HG03175 (cell line): ENCODE measurements around the gene TBC1D8.

ENCODE experiments used
- ATAC-seq: cut with Tn5 transposase; IDR thresholded peaks from one replicate; pipeline ENCODE4 v1.9.1; 2021; ENCODE audit warnings: mild to moderate bottlenecking, moderate library complexity; ENCODE audit not compliant: unreplicated experiment

Gene TBC1D8

DNA sequence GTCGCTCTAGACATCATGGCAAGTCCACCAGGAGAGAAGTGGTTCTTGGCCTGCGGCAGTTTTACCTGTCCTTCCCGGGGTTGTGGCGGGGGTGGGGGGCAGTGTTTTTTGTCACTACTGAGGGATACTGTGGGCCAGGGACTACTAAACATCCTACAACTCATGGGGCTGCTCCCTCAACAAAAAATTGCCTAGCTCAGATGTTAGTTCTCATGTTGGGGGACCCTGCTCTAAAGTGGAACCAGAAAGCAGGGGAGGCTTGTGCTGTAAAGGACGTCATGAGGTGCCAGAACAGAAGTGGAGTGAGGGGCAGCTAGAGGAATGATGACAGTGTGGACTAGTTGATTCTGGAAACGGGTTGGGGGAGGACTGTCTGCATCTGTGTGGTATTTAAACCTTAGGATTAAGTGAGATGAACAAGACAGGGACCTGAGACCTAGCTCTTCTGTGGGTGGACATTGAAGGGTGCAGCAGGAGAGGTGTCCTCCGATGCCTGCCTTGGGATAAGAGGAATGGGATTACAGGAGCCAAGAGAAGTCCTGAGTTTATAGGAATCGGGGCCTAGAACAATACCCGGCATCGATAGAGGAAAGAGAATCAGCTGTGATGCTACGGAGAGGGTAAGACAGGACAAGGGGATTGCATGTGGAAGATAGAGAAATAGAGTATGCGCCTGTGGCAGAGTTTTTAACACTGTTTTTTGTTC, 146.4 kb downstream of the TBC1D8 start:
- ATAC-seq, result no peak

GRCh38 chr2:101003278-101003775, 147.9 kb downstream of the TBC1D8 start:
- no peak for ATAC-seq

DNA sequence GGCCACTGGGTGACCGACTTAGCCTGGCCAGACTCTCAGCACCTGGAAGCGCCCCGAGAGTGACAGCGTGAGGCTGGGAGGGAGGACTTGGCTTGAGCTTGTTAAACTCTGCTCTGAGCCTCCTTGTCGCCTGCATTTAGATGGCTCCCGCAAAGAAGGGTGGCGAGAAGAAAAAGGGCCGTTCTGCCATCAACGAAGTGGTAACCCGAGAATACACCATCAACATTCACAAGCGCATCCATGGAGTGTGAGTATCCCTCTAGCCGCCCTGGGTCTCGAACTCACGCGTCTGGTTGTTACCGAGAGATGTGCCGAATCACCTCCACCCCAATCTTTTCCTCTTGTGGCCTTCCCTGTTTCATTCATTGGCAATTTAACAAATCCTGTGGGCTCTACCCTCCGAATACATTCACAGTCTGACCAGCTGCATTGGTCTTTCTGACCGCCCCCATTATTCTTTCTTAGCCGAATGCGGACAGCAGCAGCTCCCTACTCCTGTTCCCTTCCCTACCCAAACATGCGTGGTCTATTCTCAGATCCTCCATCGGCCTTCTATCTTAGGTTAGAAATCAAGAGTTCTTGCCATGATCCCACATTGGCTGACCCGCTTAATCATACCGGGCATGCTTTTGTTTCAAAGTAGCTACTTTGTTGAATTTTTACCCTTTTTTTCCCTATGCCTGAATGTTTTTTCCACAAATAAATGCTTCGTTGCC, 148.5 kb downstream of the TBC1D8 start:
- no peak for ATAC-seq

GRCh38 chr2:101001691-101002561, 149.3 kb downstream of the TBC1D8 start, which contains the start of gene RPL31:
Gene RPL31 (plus strand): TSS chr2:101002289. CDS start chr2:101002702, 413 bp downstream.
- peak; percentile 99 for ATAC-seq

DNA sequence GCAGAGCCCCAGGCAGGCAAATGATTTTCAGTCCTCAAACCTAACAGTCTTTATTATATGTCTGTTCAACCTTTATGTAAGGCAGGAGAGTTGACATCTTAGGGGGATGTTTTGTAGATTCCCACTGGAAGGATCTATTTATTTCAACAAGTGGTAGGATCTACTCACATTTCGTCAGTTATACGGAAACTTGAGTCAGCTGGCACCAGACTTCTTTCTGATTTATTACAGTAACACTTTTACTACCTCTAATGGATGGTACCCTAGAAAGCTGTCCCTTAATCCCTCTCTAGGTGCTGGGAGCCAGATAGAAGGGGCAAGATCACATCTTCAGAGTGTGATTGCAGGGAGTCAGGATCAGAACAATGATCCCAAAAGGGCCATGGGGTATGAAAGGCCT, 151.2 kb downstream of the TBC1D8 start:
- no peak for ATAC-seq

DNA sequence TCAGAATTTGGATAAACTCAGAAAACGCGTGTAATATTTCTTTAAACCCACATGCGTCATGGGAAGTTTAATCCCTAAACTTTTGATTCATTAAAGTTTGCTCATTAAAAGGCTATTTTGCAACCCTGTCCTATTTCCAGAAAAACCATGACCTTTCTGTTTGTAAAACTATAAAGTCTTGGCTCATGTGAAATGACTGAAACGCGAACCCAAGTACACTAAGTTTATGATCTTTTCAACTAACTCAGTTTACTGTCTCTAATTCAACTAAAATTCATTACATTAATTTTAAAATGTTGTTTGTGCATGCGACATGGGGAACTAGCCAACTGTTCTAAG, 153.0 kb downstream of the TBC1D8 start:
- no peak for ATAC-seq

- no peak for ATAC-seq
These were observed 153.5 kb downstream of the TBC1D8 start for GRCh38 chr2:100997509-100998234.

DNA sequence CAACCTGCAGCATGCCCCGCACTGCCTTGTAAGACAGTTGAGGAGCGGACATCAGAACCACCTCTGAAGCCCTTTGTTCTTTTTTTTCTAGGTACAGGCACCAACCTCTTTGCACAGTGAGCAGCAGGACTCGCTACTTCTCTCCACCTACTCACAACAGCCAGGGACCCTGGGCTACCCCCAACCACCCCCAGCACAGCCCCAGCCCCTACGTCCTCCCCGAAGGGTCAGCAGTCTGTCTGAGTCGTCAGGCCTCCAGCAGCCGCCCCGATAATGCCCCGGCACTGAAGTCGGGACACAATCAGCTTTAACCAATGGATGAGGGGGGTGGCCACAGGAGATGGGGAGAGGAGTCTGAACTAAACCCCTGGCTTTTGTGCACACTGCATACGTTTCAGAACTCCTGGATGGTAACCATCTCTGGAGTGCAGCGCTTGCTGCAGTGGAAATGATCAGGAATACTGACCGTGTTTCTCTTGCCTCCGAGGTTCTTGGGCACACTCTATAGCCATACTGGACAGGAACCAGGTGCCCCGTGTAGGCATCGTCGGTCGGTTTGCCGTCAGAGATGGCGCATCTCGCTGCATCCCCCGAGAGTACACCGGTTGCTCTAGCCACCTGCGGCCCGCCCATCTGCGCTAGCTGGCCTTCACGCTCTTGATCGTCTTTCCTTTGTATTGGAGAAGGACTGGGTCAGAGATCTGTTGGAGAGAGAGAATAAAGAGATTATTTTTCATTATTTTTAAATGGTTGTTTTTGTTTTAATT, 155.7 kb downstream of the TBC1D8 start:
- no peak for ATAC-seq

DNA sequence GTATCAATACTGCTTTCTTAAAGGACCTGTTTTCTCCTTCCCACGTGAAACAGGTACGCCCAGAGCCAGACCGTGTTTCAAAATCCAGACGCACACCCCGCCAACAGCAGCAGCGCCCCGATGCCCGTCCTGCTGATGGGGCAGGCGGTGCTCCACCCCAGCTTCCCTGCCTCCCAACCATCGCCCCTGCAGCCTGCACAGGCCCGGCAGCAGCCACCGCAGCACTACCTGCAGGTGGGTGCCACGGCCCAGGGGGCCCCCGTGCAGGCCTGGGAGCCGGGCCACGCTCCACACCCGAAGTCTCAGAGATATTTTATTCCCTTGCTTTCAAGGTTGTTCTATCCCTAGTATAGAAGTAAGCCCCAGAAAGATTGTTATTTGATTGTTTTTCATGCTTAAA, 157.9 kb downstream of the TBC1D8 start:
- ATAC-seq, result no peak

GRCh38 chr2:100992262-100992661, 158.9 kb downstream of the TBC1D8 start:
- ATAC-seq, result no peak

GRCh38 chr2:100991404-100991773, 159.8 kb downstream of the TBC1D8 start:
- no peak for ATAC-seq

DNA sequence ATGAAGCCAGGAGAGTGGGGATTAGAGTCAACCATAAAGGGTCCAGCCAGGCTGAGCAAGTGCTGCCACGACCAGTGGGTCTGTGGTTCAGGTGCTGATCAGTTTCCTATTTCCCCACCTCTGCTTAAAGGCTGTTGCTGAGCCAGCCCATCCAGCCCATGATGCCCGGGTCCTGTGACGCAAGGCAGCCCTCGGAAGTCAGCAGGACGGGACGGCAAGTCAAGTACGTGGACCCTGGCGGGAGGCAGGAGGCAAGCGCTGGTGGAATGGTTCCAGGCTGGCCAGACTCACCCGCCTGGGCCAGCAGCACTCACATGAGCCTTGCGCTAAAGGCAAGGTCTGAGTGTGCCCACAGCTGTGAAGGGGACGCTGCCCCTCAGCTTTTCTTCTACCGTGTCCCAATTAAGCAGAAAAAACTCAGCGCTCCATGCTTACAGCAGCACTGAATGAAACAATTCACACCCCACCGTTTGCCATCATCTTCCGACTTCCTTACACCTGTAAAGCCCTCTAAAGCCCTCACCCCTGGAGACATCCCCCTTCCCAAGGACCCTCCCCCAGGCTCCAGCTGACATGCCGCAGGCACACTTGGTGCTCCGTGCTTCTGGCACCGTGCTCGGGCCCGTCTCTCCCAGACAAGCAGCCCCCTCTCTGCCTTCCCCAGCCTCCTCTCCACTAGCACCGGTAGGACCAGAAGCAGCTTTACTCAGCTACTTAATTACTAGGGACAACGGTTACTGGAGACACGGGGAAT, 160.4 kb downstream of the TBC1D8 start:
- no peak for ATAC-seq

GRCh38 chr2:100990166-100990565, 161.0 kb downstream of the TBC1D8 start:
- ATAC-seq, result no peak

DNA sequence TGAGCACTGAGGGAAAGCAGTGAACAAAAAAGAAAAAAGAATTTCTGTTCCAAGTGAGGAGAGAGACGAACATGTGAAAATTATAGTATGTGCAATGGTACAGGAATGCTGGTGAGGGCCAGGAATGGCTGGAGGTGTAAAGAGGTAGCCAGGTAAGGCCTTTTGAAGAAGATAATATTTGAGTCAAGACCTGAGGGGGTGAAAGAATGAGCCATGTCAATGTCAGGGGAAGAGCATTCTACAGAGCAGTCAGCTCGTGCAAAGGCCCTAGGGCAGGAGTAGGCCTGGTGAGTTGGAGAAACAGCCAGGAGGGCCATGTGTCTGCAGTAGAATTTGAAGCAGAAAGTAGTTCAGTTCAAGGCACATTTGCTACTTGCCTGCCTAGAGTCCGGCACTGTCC, 161.5 kb downstream of the TBC1D8 start:
- ATAC-seq, result no peak

DNA sequence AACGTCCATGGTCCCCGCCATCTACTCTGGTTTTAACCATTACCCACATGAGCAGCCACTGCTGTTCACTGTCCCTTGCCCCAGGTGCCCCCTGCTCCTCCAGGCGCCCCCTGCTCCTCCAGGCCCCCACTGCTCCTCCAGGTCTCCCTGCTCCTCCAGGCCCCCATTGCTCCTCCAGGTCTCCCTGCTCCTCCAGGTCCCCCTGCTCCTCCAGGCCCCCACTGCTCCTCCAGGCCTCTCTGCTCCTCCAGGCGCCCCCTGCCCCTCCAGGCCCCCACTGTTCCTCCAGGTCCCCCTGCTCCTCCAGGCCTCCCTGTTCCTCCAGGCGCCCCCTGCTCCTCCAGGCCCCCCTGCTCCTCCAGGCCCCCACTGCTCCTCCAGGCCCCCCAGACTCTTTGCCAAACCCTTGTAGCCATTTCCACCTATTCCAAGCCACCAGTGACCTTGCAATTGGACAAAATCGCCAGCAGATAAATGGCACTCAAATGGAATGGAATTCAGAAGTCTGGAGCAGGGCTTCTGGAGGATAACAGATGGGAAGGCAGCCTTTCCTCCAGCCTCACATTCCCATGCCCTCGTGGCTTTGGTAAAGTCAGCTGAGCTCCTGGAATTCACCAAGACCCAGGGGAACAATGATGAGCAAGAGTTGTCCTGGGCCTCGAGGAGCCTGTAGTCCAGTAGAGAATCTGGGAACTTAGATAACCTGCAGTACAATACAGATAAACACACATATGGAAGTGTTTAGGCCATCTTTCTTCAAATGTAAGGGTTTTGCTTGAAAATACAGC, 162.4 kb downstream of the TBC1D8 start:
- ATAC-seq, result no peak

GRCh38 chr2:100987974-100988373, 163.2 kb downstream of the TBC1D8 start:
- no peak for ATAC-seq

- ATAC-seq, result no peak
These were observed 163.6 kb downstream of the TBC1D8 start for GRCh38 chr2:100987536-100987935.

DNA sequence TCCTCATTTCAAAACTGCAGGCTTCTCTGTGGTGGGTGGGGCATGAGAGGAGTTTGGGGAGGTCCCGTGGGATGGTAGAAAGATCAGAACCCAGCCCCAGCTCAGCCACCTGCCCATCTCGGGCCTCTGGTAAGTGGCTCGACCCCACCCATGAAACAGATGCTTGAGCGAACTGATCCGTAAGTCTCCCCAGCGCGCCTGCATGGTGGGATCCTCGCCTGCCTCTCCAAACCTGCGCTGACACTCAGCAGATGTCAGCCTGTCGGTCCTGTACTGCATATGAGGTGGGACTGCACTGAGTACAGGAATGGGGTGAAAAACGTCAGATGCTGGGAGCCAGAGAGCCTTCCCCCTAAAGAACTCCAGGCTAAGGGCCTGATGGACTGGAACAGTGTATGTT, 165.0 kb downstream of the TBC1D8 start:
- ATAC-seq, result no peak

- peak; percentile 70 for ATAC-seq
These were observed 166.3 kb downstream of the TBC1D8 start for GRCh38 chr2:100984892-100985307.
